ENCODE results near the gene BEST2. TPM values are rescaled to one million over a fixed set of nuclear protein-coding genes. Genes with fewer than 3 reads are reported as not detected.

BEST2 gene
- total RNA-seq, 4 donors from 2014 or later: not detected

- TF ChIP-seq CTCF (IDR thresholded peaks at IDR 0.05): no peak
- DNase-seq (ENCODE audit: low spot score): no peak
- ATAC-seq (ENCODE audit: low FRiP score): no peak
Observed at GRCh38 chr19:12804051-12804450, 52.5 kb downstream of the BEST2 start.

DNA sequence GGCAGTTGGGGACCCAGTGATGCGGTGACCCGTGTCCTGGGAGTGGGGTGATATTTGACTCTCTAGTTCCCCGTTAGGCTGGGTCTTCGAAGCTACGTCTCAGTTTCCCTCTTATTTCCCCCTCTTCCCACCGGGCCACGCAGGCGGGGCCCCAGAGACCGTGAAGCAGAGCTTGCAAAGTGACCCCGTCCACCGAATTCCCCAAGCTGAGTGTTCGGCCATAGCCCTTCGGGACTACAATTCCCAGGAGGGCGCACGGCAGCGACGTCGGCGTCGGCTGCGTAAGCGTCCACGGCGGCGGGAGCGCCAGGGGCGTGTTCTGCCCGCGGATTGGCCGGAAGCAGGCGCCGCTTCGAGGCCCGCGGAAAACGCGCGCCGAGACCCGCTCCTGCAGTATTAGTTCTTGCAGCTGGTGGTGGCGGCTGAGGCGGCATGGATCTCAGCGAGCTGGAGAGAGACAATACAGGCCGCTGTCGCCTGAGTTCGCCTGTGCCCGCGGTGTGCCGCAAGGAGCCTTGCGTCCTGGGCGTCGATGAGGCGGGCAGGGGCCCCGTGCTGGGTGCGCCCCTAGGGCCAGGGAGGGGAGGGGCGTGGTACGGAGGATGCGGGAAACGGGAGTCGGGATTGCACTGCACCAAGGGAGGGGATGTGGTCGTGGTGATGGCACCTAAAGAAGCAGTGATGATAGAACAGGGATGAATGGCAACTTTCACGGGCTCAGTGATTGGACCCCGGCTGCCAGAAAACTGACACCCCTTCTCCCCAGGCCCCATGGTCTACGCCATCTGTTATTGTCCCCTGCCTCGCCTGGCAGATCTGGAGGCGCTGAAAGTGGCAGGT lies 54.9 kb downstream of the BEST2 start, which contains the start of gene RNASEH2A:
Gene RNASEH2A (plus strand): TSS at position 343 of the 840 bp plus-strand sequence. CDS start 90 bp downstream, at position 433.
- TF ChIP-seq CTCF (IDR thresholded peaks at IDR 0.05): no peak
- ATAC-seq (ENCODE audit: low FRiP score) (peak; percentile 75), DNase-seq (ENCODE audit: low spot score) (no peak)

Small RNAs within 50 kb of the gene (small RNA-seq; reads per million reads assigned to genes)
- not detected for gene MIR5684
- 360 reads per million, percentile 98 among the genes with 10 or more reads in this experiment for gene SNORD41

Other genes with a start within 250 kb of the BEST2 start
- 10 to 100 TPM in 2 of 4 donors, 1 to 10 TPM in 2; 5.9 to 16.1 (median 8.3) TPM for gene ZNF564, start 200.3 kb upstream of the BEST2 start, total RNA-seq
- gene ZNF490, start 141.0 kb upstream of the BEST2 start, total RNA-seq: 1 to 10 TPM; 3.6 to 6.3 (median 4.7) TPM
- gene ZNF791, start 140.9 kb upstream of the BEST2 start, total RNA-seq: 10 to 100 TPM; 12.9 to 23.3 (median 16.3) TPM
- 100 to 1,000 TPM in 1 of 4 donors, 10 to 100 TPM in 3; 63.8 to 104 (median 74.6) TPM for gene MAN2B1, start 85.0 kb upstream of the BEST2 start, total RNA-seq
- gene WDR83, start 85.0 kb upstream of the BEST2 start, total RNA-seq: 10 to 100 TPM in 1 of 4 donors, 1 to 10 TPM in 3; 7.1 to 10.2 (median 8.5) TPM
- gene DHPS, start 69.9 kb upstream of the BEST2 start, total RNA-seq: 100 to 1,000 TPM in 1 of 4 donors, 10 to 100 TPM in 3; 68.5 to 119 (median 80.9) TPM
- gene GNG14, start 63.8 kb upstream of the BEST2 start, total RNA-seq: not detected
- 1 to 10 TPM; 3.2 to 5.6 (median 4.4) TPM for gene FBXW9, start 55.2 kb upstream of the BEST2 start, total RNA-seq
- gene TNPO2, start 27.9 kb upstream of the BEST2 start, total RNA-seq: 10 to 100 TPM; 44.8 to 95.4 (median 55.8) TPM
- gene TRIR, start 17.1 kb upstream of the BEST2 start, total RNA-seq: 100 to 1,000 TPM; 309 to 348 (median 323) TPM
- gene GET3, start 14.3 kb upstream of the BEST2 start, total RNA-seq: 10 to 100 TPM; 36.6 to 55.4 (median 48.9) TPM
- gene HOOK2, start 23.8 kb downstream of the BEST2 start, total RNA-seq: 10 to 100 TPM; 26.9 to 71.3 (median 56.3) TPM
- 1,000 to 10,000 TPM in 2 of 4 donors, 100 to 1,000 TPM in 2; 852 to 2,498 (median 1,079) TPM for gene JUNB, start 39.7 kb downstream of the BEST2 start, total RNA-seq
- 100 to 1,000 TPM; 165 to 320 (median 219) TPM for gene PRDX2, start 50.0 kb downstream of the BEST2 start, total RNA-seq
- gene THSD8, start 50.3 kb downstream of the BEST2 start, total RNA-seq: not detected
- gene RNASEH2A, start 54.8 kb downstream of the BEST2 start, total RNA-seq: 10 to 100 TPM in 1 of 4 donors, 1 to 10 TPM in 3; 2.8 to 10.4 (median 5.9) TPM
- gene RTBDN, start 82.8 kb downstream of the BEST2 start, total RNA-seq: not detected
- gene MAST1, start 86.7 kb downstream of the BEST2 start, total RNA-seq: not detected
- gene DNASE2, start 129.7 kb downstream of the BEST2 start, total RNA-seq: 10 to 100 TPM; 24.6 to 36.9 (median 28.4) TPM
- under 1 TPM in 1 of 4 donors, not detected in 3; 0.69 TPM for gene KLF1, start 135.4 kb downstream of the BEST2 start, total RNA-seq
- gene GCDH, start 139.4 kb downstream of the BEST2 start, total RNA-seq: 10 to 100 TPM; 36.1 to 51.4 (median 45.2) TPM
- not detected for gene SYCE2, start 167.5 kb downstream of the BEST2 start, total RNA-seq
- 10 to 100 TPM; 31.1 to 61.1 (median 38.2) TPM for gene FARSA, start 181.9 kb downstream of the BEST2 start, total RNA-seq
- 100 to 1,000 TPM; 349 to 570 (median 439) TPM for gene CALR, start 186.8 kb downstream of the BEST2 start, total RNA-seq
- 100 to 1,000 TPM in 1 of 4 donors, 10 to 100 TPM in 3; 65.6 to 119 (median 91.1) TPM for gene RAD23A, start 194.1 kb downstream of the BEST2 start, total RNA-seq
- 10 to 100 TPM; 27.2 to 37.7 (median 32.8) TPM for gene GADD45GIP1, start 205.4 kb downstream of the BEST2 start, total RNA-seq
- gene DAND5, start 217.8 kb downstream of the BEST2 start, total RNA-seq: under 1 TPM in 1 of 4 donors, not detected in 3; 0.56 TPM
- 10 to 100 TPM; 39.5 to 53.1 (median 43.0) TPM for gene NFIX, start 243.7 kb downstream of the BEST2 start, total RNA-seq

Measured in omental fat pad (tissue), 4 donors.